Spleen (tissue), 7 donors: ENCODE data around the gene HNRNPA3.

Experiments used
- CTCF ChIP-seq, 11 experiments: fragments of 200-600 bp in 7 of 11; fragments of 450-650 bp in 4 of 11; sonication (generic) in 4 of 11; IDR thresholded peaks in 8 of 11; conservative IDR thresholded peaks in 3 of 11; 1 replicate in 7 of 11; 2 replicates in 4 of 11; pipeline versions ENCODE4 v1.4.0 to v1.8.0; 2016 to 2021; ENCODE audit warnings: antibody characterized with exemption in 11 of 11, inconsistent platforms in 4 of 11, mild to moderate bottlenecking in 1 of 11
- POLR2AphosphoS5 ChIP-seq, 3 donors: sonication (generic); formaldehyde crosslinking; IDR thresholded peaks; one replicate each; pipeline ENCODE4 v1.5.1; 2017; ENCODE audit warnings: antibody characterized with exemption in 3 of 3
- donor health status: DM: no; HTN: no; CAD: no; lungs with moderate emphysema.
- donor health status: DM: no; HTN: no; CAD: no.
- donor health status: DM: no; HTN: no; CAD: no.

GRCh38 chr2:177247693-177248262 lies 35.2 kb downstream of the HNRNPA3 start:
- TF ChIP-seq CTCF (IDR thresholded peaks at IDR 0.05 in 8 of 11, conservative IDR thresholded peaks at IDR 0.05 in 3 of 11) (no peak), POLR2AphosphoS5 (IDR thresholded peaks at IDR 0.05) (no peak)
